ENCODE measurements around the gene MAN2B2. TPM values are rescaled to one million over a fixed set of nuclear protein-coding genes. Genes with fewer than 3 reads are reported as not detected.

The MAN2B2 gene
- total RNA-seq, 1 experiment from 2014 or later = 5.9 TPM

DNA sequence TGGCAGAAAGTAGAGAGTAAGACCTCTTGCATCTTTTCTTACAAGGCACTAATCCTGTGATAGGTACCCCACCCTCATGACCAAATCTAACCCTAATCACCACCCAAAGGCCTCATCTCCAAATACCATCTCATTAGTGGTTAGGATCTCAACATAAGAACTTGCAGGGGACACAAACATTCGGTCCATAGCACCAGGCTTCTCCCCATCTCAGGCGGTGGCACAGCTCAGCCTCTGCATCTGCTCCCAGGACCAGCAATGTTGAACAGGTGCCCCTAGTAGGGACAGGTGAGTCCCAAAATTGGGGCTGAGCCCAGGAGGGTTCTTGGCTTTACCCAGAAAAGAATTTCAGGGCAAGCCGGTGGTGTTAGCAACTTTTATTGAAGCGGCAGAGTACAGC lies 57.1 kb downstream of the MAN2B2 start:
- no peak overlapping the region for H3T11ph ChIP-seq (ENCODE audit: low read length)
- H3K27me3 ChIP-seq (ENCODE audit: insufficient read depth, low read length) = no peaks in the 10 kb centered on the region
- no peak overlapping the region for H4K5ac ChIP-seq (ENCODE audit: insufficient read length, low read depth, low read length)
- H3K18ac ChIP-seq (ENCODE audit: insufficient read length, low read depth, low read length) = no peak overlapping the region
- TF ChIP-seq, protein P1, sequence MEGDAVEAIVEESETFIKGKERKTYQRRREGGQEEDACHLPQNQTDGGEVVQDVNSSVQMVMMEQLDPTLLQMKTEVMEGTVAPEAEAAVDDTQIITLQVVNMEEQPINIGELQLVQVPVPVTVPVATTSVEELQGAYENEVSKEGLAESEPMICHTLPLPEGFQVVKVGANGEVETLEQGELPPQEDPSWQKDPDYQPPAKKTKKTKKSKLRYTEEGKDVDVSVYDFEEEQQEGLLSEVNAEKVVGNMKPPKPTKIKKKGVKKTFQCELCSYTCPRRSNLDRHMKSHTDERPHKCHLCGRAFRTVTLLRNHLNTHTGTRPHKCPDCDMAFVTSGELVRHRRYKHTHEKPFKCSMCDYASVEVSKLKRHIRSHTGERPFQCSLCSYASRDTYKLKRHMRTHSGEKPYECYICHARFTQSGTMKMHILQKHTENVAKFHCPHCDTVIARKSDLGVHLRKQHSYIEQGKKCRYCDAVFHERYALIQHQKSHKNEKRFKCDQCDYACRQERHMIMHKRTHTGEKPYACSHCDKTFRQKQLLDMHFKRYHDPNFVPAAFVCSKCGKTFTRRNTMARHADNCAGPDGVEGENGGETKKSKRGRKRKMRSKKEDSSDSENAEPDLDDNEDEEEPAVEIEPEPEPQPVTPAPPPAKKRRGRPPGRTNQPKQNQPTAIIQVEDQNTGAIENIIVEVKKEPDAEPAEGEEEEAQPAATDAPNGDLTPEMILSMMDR (conservative IDR thresholded peaks at IDR 0.05) = no peak
- H3K9ac ChIP-seq (ENCODE audit: extremely low read depth, insufficient read length, low read length) = no peak overlapping the region
- Mint-ChIP-seq H3K4me3 (no peak overlapping the region), H3K9me3 (no peaks in the 10 kb centered on the region), H3K27me3 (ENCODE audit: low read depth) (no peaks in the 10 kb centered on the region; the same call in none of the 2 replicates), H3K27ac (peak overlapping the region in 2 of 3 experiments; percentile 38 to 41; a peak in 2 of 7 replicates), H3K36me3 (ENCODE audit: insufficient read depth in 1 of 3, low read depth in 3 of 3) (no peaks in the 10 kb centered on the region), H3K4me1 (peaks cover 6 to 9% of the 10 kb centered on the region in 2 experiments; a peak in 2 of 4 replicates)
- no peak overlapping the region for H2BK20ac ChIP-seq (ENCODE audit: low read depth, low read length, poor library complexity, severe bottlenecking)
- no peak overlapping the region for H2BK5ac ChIP-seq (ENCODE audit: insufficient read length, low read length)
- no peaks in the 10 kb centered on the region; the same call in 1 of the 2 replicates for H3K4me1 ChIP-seq (ENCODE audit: insufficient read depth, low read length)
- no peak overlapping the region for H3K56ac ChIP-seq (ENCODE audit: insufficient read length, low read depth, low read length)
- H4K20me1 ChIP-seq (ENCODE audit: control insufficient read depth, insufficient read depth, insufficient read length) = no peaks in the 10 kb centered on the region
- no peak overlapping the region for H2BK120ac ChIP-seq (ENCODE audit: low read depth, low read length, poor library complexity, severe bottlenecking)
- H3K23me2 ChIP-seq (ENCODE audit: insufficient read length, low read depth, low read length, poor library complexity, severe bottlenecking) = no peaks in the 10 kb centered on the region
- no peak overlapping the region for H2AK5ac ChIP-seq (ENCODE audit: insufficient read length, low read length)
- WGBS (ENCODE audit: extremely low coverage, insufficient read length, low lambda C conversion rate) = no CpG with 5 or more reads among the region's 4 CpGs
- no peak overlapping the region for H2AFZ ChIP-seq (ENCODE audit: low read length)
- DNase-seq = no peak
- no peak overlapping the region for H4K8ac ChIP-seq (replicated peaks; ENCODE audit: insufficient read length, low read depth, low read length)
- no peak overlapping the region for H3K14ac ChIP-seq (ENCODE audit: insufficient read depth, low read length)
- no peaks in the 10 kb centered on the region for H3K79me1 ChIP-seq (ENCODE audit: insufficient read depth, low read depth, low read length, poor library complexity, severe bottlenecking)
- H4K91ac ChIP-seq (ENCODE audit: insufficient read length, low read depth, low read length) = no peak overlapping the region
- no peak overlapping the region for H2BK12ac ChIP-seq (ENCODE audit: insufficient read length, low read depth, low read length)
- H3K4ac ChIP-seq (ENCODE audit: low read depth, low read length) = no peak overlapping the region; the same call in 1 of the 2 replicates
- no peaks in the 10 kb centered on the region for H3K9me3 ChIP-seq (ENCODE audit: control insufficient read depth, low read depth, low read length)
- no peak overlapping the region for H3K27ac ChIP-seq (ENCODE audit: insufficient read length, low read depth, low read length)
- H3K79me2 ChIP-seq (ENCODE audit: insufficient read depth, low read length) = no peaks in the 10 kb centered on the region
- no peak overlapping the region for H3K23ac ChIP-seq (ENCODE audit: insufficient read length, low read depth, low read length)
- H2BK15ac ChIP-seq (ENCODE audit: low read depth, low read length) = no peak overlapping the region
- H3K4me2 ChIP-seq (ENCODE audit: insufficient read depth, insufficient read length, low read length) = no peak overlapping the region

Data from H9 (cell line).